Bronchial epithelial cell (primary cell): ENCODE measurements around the gene FHOD3. TPM values are rescaled to one million over a fixed set of nuclear protein-coding genes. Genes with fewer than 3 reads are reported as not detected.

Experiments
- DNase-seq: peaks from one replicate; pipeline ENCODE4 v3.0.0-alpha.2; 2010; ENCODE audit warnings: low read depth
- FAIRE-seq: peaks from 2 replicates; lab custom pipeline; 2011; peaks lifted over from hg19 to GRCh38; lab: Jason Lieb, UNC
- H3K27me3 ChIP-seq: 2 replicates; pipeline ENCODE4 v1.5.1; 2011; ENCODE audit warnings: low read length; ENCODE audit not compliant: control insufficient read depth, insufficient read depth
- H3K36me3 ChIP-seq: 2 replicates; pipeline ENCODE4 v1.5.1; 2011; ENCODE audit warnings: low read length; ENCODE audit not compliant: control insufficient read depth, insufficient read depth
- H3K4me3 ChIP-seq: 2 replicates; pipeline ENCODE4 v1.5.1; 2011; ENCODE audit warnings: mild to moderate bottlenecking, low read depth, low read length, control low read depth
- total RNA-seq: library from RNA; depleted of rRNA; stranded (reverse); fragments of >200 nt; gene quantifications from 2 replicates; pipeline ENCODE4 v1.2.1, GENCODE V29; 2014
- TF ChIP-seq, protein P1 (sequence below): IDR thresholded peaks from 2 replicates; pipeline ENCODE4 v1.5.1; 2011; ENCODE audit warnings: mild to moderate bottlenecking, moderate library complexity, low read length, control low read depth, inconsistent platforms; ENCODE audit not compliant: insufficient read depth, severe bottlenecking

FHOD3 gene
- total RNA-seq, 1 donor from 2014 or later, result 15.8 TPM

- H3K27me3 ChIP-seq, result no peaks in the 10 kb centered on the region
- H3K4me3 ChIP-seq, result no peak overlapping the region
- TF ChIP-seq, protein P1, sequence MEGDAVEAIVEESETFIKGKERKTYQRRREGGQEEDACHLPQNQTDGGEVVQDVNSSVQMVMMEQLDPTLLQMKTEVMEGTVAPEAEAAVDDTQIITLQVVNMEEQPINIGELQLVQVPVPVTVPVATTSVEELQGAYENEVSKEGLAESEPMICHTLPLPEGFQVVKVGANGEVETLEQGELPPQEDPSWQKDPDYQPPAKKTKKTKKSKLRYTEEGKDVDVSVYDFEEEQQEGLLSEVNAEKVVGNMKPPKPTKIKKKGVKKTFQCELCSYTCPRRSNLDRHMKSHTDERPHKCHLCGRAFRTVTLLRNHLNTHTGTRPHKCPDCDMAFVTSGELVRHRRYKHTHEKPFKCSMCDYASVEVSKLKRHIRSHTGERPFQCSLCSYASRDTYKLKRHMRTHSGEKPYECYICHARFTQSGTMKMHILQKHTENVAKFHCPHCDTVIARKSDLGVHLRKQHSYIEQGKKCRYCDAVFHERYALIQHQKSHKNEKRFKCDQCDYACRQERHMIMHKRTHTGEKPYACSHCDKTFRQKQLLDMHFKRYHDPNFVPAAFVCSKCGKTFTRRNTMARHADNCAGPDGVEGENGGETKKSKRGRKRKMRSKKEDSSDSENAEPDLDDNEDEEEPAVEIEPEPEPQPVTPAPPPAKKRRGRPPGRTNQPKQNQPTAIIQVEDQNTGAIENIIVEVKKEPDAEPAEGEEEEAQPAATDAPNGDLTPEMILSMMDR, result no peak
- DNase-seq (no peak), FAIRE-seq (no peak)
- H3K36me3 ChIP-seq, result no peaks in the 10 kb centered on the region
Measured at GRCh38 chr18:36578871-36579710, 281.6 kb downstream of the FHOD3 start.

DNA sequence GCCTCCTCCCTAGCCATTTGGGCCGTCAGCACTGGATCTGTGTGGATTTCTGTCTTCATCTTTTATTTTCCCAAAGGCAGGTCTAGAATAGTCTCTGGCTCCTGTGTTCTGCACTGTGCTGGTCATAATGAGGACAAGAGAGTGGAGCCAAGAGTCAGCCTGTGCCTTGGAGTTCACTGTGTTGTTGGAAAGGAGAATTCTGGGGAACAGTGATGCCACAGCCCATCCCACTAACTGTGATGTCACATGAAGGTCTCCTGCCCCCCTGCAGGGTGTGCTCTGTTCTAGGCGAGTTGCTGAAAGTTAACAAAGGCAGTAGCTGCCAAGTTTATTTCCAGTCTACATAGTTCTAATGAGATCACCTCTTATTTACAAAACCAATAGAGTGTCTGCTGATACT, 282.8 kb downstream of the FHOD3 start:
- Histone ChIP-seq H3K27me3 (no peaks in the 10 kb centered on the region), H3K4me3 (no peak overlapping the region), H3K36me3 (no peaks in the 10 kb centered on the region)
- TF ChIP-seq, protein P1, result peak; percentile 8
- FAIRE-seq (no peak), DNase-seq (peak; percentile 54)

DNA sequence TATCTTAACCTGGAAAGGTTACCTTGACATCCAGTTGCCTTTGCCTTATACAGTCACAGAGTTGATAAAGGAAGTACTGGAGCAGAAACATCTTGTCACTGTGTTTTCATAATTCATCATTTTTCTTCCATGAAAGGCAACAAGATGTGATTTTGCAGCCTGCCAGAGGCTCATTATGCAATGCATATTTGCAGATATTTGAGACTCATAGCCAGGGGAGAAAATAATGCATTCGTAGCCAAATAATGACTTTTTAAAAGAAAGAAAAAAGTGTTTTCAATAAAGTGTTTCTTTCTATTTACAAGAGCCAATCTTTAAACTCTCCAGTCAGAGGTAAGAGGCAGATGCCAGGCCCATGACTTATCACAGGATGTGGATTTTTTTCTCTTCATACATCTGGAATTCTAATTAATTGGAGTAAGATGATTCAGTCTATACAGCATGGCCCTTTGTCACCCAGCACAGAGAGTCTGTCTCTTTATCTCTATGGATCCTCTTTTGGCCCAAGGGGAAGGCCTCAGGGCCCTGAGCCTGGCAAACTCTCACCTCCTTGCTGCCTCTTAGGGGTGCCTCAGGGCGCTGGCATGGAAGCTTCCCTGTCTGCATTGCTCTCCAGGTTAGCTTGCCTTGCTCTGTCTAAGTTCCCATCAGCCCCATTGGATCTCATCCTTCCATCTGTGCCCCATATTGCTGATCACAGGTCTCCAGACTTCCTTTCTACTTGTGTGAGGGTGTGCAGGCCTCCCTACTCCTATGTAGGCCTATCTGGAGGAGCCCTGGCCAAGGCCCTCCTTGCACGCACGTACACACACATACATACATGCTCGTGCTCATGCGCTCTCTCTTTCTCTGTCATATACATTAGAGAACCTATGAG, 283.6 kb downstream of the FHOD3 start:
- Histone ChIP-seq H3K4me3 (no peak overlapping the region), H3K27me3 (no peaks in the 10 kb centered on the region), H3K36me3 (no peaks in the 10 kb centered on the region)
- FAIRE-seq (no peak), DNase-seq (peak; percentile 77)
- TF ChIP-seq, protein P1, result no peak

- FAIRE-seq (no peak), DNase-seq (no peak)
- Histone ChIP-seq H3K36me3 (no peaks in the 10 kb centered on the region), H3K4me3 (no peak overlapping the region), H3K27me3 (no peaks in the 10 kb centered on the region)
- TF ChIP-seq, protein P1, result peak; percentile 9
Measured at GRCh38 chr18:36582988-36583745, 285.7 kb downstream of the FHOD3 start.

GRCh38 chr18:36589857-36590543, 292.5 kb downstream of the FHOD3 start:
- no peaks in the 10 kb centered on the region for H3K36me3 ChIP-seq
- TF ChIP-seq, protein P1, result no peak
- peak; percentile 70 for DNase-seq
- no peaks in the 10 kb centered on the region for H3K27me3 ChIP-seq
- FAIRE-seq, result peak; percentile 72
- H3K4me3 ChIP-seq, result no peak overlapping the region
